Endothelial cell of umbilical vein (primary cell): ENCODE data around the gene RANBP1.

Experiments used
- CTCF ChIP-seq, 2 donors: IDR thresholded peaks; 1 replicate in 1 of 2; 2 replicates in 1 of 2; pipeline ENCODE4 v1.5.1; 2011; ENCODE audit warnings: low read length in 2 of 2, mild to moderate bottlenecking in 2 of 2, moderate library complexity in 2 of 2, control low read depth in 1 of 2, inconsistent platforms in 1 of 2, low read depth in 1 of 2; ENCODE audit not compliant: insufficient read depth in 1 of 2; ENCODE audit errors: extremely low read depth in 1 of 2
- EZH2 ChIP-seq: IDR thresholded peaks from 2 replicates; pipeline ENCODE4 v1.6.1; 2012; ENCODE audit warnings: borderline replicate concordance, low read depth, mild to moderate bottlenecking, moderate library complexity, low read length, inconsistent platforms; ENCODE audit not compliant: severe bottlenecking
- POLR2A ChIP-seq: IDR thresholded peaks from 2 replicates; pipeline ENCODE4 v1.6.1; 2012; ENCODE audit warnings: low read depth, mild to moderate bottlenecking, control low read depth, low read length
- POLR2AphosphoS5 ChIP-seq: IDR thresholded peaks from 2 replicates; pipeline ENCODE4 v1.6.1; 2012; ENCODE audit warnings: low read depth, mild to moderate bottlenecking, control low read depth, low read length, moderate library complexity; ENCODE audit not compliant: insufficient read depth
- TF ChIP-seq, protein P1 (sequence below): IDR thresholded peaks from 2 replicates; pipeline ENCODE4 v1.6.1; 2011; ENCODE audit not compliant: insufficient read depth, insufficient read length

- TF ChIP-seq CTCF (IDR thresholded peaks at IDR 0.05; ENCODE audit: extremely low read depth in 1 of 2, insufficient read depth in 1 of 2, low read depth in 1 of 2, low read length in 2 of 2) (no peak), POLR2AphosphoS5 (no peak), POLR2A (no peak), EZH2 (no peak)
- TF ChIP-seq, protein P1, sequence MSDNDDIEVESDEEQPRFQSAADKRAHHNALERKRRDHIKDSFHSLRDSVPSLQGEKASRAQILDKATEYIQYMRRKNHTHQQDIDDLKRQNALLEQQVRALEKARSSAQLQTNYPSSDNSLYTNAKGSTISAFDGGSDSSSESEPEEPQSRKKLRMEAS: no peak
Measured at GRCh38 chr22:20175597-20175900, 59.6 kb downstream of the RANBP1 start.
